ENCODE measurements around the gene ZDHHC14.
A peak's percentile ranks its signal among the peaks of the same experiment; 100 is the strongest.
"Not testable (repeated sequence)": the region's sequence is repeated elsewhere in the genome, so short reads cannot be mapped to it uniquely, and the experiment has no call there.

Gene ZDHHC14

DNA sequence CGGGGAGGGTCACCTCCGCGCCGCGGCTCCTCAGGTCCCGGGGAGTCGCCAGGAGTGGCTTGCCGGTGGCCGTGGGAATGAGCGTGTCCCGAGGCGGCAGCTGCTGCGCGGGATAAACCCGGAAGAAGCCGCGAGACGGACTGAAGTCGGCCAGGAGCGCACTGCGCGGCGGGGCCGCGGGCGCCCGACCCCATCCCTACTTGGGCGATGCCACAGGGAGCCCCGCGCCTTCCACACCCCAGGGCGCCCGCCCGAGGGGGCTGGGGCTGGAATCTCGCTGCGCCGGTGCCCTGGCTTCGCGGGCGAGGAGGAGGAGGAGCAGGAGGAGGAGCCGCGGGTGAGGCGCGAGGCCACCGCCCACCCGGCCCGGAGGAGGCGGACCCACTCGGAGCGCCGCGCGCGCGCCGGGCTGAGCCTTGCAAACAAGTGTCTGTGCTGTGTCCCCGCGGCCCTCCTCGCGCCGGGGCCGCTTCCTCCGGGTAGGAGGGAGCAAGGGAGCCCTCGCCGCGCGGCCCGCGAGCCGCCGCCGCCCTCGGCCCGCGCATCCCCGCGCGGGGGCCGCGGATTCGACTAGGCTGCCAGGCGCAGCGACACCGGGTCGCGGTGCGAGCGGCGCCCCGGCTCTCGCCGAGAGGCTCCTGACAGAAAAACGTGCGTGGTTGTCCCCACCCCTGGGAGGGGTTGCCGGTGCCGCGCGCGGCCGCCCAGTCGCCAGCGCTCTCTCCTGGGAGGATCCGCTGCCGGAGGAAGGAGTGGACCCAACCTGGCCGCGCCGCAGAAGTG lies at the start of gene ZDHHC14:
TSS of gene ZDHHC14 (plus strand) at position 412 of the 783 bp plus-strand sequence.
- peak; percentile 82 to 86 (median 84) for DNase-seq (ENCODE audit: low read depth in 3 of 3)

DNA sequence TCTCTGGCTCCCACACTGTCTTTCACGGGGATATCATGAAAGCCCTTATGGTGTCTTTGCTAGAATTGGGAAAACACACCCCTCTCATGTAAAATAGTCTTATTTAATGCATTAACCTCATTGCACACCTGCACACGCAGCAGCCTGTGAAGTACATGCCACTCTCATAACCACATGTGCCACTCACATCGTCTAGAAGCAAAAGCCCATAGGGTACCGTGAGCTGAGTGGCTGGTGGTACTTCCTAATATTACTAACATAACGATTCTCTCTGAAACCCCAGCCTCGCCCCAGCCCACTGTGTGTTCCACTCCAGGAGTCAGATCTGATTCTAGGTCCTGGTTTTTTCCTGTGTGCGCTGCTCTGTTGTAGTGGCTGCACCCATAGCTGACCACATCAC lies 48.2 kb upstream of the ZDHHC14 start:
- DNase-seq (ENCODE audit: low read depth in 3 of 3), result no peak

DNA sequence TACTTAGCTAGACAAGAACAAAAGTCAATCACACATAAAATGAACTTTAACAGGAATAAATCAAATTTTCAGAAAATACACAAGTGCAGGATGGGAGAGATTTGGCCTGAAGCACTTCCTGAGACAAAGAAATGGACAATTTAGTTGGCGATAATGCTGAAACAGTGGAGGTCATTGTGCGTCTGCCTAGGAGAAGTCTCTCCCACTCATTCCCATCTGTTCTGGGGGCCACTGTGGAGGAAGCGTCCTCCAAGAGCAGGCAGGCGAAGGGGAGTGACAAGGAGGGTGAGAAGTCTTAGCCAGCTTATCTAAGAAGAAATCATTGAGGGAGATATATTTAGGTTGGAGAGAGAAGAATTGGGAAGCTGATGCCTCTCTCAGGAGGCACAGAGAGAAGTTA lies 47.5 kb upstream of the ZDHHC14 start:
- no peak for DNase-seq (ENCODE audit: low read depth in 3 of 3)

DNA sequence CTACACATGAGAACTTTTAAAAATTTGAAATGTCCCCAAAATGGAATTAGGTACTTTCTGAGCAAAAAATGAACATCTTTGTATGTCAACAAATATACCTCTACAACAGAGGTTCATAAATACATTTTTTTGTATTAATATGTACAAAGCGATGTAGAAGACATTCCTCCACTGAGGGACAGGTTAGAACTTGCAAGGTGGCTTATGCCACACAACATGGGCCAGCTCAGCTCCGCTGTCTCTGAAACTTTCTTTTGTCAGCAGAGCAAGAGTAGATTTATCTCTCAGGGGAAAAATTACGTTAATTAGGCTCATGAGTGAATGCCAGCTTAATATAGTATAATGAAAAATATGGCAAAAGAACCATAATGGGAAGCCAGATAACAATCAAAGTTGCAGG lies 47.0 kb upstream of the ZDHHC14 start:
- DNase-seq (ENCODE audit: low read depth in 3 of 3), result no peak

DNA sequence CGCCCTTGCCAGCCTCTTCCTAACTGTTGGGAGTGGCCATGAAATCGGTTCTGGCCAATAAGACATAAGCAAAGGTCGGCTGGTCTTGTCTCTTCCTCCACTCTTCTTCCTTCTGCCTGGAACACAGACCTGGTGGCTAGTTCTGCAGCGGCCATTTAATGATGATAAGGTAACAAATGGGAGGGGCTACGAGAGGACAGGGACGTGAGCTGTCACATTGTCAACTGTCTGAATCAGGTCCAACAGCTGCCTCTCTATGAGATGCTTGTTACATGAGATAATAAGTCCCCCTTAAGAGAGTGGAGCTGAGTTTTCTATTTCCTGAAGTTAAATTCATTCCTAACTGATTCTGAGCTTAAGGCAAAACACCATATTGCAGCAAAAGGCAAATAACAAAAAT lies 45.2 kb upstream of the ZDHHC14 start:
- DNase-seq (ENCODE audit: low read depth in 3 of 3), result no peak

DNA sequence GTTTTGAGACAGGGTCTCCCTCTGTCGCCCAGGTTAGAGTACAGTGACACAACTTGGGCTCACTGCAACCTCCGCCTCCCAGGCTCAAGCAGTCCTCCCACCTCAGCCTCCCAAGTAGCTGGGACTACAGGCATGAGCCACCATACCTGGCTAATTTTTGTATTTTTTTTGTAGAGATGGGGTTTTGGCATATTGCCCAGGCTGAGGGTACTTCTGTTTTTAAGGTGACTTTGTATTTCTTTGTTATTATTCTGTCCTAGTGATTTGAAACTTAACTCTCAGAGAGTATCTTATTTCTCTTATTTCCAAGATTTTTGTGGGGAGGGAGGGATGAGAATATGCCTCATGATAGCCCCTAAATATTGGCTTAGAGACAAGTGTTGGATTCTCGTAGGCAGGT lies 43.7 kb upstream of the ZDHHC14 start:
- not testable (repeated sequence) for DNase-seq (ENCODE audit: low read depth in 3 of 3)

DNA sequence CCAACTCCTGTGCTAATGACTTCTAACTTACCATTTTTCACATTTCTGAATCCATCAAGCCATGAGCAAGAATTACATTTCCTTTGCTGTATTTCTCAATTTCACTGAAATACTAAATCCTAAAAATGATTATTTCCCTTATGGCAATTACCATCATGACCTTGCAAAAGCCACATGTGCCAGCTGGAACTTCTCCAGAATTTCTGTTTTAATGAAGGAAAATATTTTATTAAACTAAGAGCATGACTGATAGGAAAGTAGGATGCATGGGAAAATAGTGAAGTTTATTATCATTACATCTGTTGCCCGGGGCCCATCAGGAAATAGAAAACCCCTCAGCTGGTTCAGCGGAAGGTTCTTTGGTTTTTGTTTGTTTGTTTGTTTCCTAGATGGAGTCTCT lies 43.2 kb upstream of the ZDHHC14 start:
- DNase-seq (ENCODE audit: low read depth in 3 of 3), result no peak

DNA sequence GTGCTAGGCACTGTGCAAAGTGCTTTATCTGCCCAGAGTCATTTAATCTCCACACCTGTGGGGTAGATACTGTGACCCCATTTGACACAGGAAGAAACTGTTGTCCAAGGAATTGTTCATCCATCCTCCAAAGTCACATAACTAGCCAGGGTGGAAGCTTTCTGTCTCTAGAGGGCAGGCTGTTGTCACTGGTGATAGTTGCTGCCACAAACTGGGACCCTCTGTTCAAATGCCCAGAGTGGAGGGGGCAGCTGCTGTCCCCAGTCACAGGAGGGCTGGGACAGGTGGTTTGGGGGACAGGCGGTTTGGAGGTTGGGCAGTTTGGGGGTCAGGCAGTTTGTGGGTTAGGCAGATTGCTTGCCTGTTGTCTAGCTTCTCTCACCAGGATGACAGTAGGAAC lies 41.6 kb upstream of the ZDHHC14 start:
- DNase-seq (ENCODE audit: low read depth in 3 of 3), result no peak

DNA sequence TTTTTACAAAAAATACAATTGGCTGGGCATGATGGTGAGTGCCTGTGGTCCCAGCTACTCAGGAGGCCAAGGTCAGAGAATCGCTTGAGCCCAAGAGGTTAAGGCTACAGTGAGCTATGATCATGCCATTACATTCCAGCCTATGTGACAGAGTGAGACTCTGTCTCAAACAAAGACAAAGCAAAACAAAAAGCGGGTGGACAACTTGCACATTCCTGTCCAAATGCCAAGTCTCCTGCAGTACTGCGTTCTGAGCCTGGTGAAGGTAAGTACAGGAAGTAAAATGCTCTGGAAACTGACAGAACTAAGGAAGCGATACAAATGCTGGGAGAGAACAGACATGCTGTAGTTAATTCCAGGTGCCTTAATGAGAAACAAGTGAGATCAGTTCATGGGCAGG lies 37.3 kb upstream of the ZDHHC14 start:
- no peak for DNase-seq (ENCODE audit: low read depth in 3 of 3)

DNA sequence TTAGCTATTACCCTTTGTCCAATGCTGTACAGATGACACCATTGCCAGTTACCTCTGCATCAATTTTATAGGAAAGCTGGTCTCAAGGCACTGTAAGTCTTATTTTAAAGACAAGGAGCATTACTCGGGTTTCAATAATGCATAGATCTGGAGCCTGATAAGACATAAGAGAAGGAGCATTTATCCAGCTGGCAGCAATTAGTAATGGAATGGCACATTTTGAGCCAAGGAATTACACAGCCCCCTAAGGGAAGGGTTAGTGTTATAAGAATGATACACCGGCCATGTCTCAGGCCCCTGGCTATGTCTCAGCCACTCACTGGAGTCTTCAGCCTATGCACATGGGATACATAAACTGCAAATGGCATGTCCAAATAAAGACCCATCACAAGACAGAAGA lies 34.6 kb upstream of the ZDHHC14 start:
- DNase-seq (ENCODE audit: low read depth in 3 of 3), result no peak

DNA sequence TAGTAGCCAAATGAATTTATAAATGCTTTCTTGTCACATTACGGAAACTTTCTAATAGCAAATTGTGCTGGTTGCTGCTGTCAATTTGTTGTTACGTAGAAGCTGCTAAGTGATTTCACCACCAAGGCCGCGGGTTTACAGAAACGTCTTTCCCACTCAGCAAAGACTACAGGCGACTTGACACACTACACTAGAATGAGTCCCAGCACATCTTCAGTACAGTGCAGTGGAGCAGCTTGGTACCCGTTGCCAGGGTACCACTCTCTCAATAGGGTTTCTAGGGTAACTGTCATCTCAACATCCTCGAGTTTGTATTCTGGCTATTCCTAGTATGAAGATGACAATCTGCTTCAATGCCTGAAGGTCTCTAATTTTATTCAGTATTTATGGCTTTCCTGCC lies 22.7 kb upstream of the ZDHHC14 start:
- DNase-seq (ENCODE audit: low read depth in 3 of 3), result no peak

DNA sequence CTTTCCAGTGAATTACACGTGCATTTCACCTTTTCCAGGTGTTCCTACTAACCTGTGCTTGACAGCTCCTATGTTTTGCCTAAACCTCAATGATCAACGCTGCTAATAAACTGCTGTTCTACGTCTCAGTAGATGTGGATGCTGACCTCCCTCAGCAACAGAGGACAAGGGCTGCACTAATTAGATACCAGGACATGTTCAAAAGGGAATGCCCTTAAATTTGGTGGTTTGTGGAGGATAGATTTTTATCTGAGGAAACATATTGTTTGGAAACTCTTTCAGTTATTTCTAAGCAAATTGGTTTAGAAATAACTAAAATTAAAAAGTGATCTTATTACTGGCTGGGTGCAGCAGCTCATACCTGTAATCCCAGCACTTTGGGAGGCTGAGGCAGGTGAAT lies 19.1 kb upstream of the ZDHHC14 start:
- DNase-seq (ENCODE audit: low read depth in 3 of 3), result no peak

DNA sequence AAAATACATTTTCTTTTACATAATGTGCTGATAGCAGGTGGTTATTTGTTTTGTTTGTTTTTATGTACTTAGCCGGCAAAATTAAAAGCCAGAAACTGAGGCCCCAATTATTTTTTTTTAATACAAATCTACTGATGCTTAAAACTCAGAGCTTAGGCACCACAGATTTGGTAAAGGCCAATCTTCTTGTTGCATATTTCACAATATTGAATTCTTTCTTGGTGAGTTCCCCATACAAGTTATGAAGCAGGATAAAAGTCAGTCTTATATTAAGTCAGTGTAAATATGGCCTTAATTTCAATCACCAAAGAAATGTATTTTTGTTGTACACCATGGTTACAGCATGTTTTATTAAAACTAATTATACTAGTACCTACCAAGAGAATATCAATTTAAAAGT lies 16.3 kb upstream of the ZDHHC14 start:
- no peak for DNase-seq (ENCODE audit: low read depth in 3 of 3)

DNA sequence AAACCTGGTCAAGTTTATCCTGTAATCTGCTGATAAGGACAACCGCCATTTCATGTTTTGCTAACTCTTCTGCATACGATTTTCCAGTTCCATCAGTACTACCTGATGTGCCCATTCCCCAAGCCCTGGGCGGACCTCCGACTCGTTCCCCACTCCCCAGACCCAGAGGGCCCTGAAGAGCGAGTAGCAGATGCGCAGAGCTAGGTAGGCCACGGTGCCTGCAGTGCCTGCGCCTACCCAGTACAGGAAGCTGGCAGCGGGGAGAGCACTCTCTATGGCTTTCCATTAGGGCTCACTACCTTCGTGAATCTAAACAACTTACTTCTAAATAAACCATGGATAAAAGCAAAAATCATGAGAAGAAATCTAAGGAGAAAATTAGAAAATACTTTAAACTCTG lies 14.3 kb upstream of the ZDHHC14 start:
- no peak for DNase-seq (ENCODE audit: low read depth in 3 of 3)

DNA sequence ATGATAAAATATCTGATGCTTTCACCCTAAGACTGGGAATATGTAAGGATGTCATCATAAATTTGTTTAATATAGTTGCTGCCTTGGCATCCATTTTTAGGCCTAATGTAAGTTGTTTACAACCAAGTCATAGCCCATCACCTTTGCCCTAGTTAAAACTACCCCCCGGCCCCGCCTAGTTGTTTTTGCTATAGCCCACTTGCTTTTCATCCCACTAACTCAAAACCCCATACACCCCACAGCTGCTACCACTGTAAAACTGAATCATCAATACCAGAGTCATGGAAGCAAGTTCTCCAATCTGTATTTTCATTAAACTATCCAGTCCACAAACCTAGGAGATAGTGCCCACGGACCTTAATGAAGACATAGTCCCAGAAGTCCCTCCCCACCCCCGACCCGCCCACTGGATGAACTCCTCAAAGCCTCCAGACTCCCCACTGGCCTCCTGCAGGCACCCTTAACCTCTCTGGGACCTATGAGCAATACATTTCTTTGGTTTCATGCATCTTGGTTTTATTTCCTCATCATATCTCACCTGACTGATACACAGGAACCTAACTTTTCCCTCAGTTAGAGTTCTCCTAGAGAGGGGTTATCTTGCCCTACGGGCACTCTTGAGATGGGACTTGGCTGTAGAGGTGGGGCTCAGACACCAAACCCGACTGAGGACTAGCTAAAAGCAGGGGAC lies 12.5 kb upstream of the ZDHHC14 start:
- DNase-seq (ENCODE audit: low read depth in 3 of 3), result no peak

DNA sequence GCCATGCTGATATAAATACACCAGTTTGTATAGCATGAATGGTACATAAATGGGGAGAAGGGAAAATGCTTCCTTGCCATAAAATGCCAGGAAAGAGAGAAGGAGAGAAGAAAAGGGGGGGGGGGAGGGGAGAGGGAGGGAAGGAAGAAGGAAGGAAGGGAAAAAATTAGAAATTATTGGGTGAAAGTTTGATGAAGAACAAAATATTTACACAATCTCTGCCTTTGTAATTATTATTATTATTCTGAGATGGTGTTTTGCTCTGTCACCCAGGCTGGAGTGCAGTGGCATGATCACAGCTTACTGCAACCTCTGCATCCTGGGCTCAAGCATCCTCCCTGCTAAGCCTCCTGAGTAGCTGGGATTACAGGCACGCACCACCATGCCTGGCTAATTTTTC lies 10.2 kb upstream of the ZDHHC14 start:
- no peak for DNase-seq (ENCODE audit: low read depth in 3 of 3)

DNA sequence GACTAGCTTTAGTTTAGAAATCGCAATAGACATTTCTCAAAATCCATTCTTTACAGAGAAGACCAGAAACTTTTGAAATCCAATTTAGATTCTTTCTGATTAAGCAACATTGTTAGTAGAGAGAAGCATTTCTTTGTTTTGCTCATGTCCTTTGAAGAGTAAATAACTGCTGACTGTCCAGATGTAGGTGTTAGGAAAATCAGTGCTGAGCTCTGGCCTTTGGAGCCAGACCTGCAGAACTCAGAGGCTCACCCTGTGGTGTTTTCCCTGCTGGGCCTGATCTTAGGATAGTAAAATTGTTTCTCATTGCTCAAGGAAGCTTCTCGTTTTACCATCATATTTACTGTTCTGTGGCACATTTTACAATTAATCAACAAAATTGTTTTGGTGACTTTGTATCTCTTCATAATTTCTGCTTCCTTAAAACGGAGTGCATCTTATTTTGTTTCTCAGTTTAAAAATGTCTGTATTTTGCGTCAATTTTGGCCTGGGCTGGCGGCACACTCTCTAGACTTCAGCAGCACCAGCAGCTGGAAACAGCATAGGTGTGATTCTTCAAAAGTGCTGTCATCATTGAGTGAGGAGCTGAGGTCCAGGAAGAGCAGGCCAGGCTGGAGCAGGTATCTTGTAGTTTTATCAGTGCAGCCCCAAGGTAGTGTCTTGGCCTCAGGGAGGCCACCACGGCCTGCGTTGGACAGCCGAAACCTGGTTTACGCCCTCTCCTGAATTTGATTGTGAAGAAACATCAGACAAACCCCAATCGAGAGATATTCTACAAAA lies 8.3 kb upstream of the ZDHHC14 start:
- no peak for DNase-seq (ENCODE audit: low read depth in 3 of 3)

DNA sequence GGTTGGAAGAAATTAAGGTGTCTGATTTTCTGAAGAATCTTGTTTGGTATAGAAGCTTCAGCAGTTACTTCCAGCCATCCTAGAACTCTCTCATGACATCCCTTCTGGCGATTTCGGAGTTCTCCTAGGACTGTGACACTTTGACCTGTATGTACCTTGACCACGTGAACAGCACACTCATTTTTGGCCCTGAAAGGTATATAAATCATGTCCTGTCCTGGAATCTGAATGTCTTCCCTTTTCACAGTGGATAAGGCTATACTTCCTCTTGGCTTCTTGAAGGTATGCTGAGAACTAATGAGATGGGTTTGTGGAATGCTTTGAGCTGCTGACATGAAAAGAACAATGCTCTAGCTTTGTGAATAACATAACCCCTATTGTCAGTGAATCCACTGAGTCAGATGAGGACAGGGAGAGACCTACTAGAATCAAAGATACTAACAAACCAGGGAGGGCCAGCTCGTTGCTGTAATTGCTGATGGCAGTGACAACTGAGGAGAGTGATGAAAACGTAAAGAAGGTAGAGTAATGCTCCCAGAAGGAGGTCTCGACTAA lies 6.0 kb upstream of the ZDHHC14 start:
- DNase-seq (ENCODE audit: low read depth in 3 of 3), result no peak

DNA sequence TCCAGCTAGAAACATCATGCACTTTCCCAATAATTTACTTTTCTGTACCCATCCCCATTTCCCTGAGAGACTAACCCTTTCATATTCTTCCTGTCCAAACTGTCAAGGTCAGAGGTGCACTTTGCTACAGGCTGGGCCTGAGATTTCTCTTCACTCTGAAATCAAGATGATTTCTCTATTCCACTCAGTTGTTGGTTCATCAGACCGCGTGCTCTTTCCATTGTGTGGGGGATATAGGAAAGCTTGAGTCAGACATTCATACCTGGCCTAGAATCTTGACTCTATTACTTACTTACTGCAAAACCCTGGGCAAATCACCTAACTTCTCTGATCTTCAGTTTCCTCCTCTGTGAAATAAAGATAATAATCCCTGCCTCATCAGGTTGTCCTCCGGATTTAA lies 4.7 kb upstream of the ZDHHC14 start:
- DNase-seq (ENCODE audit: low read depth in 3 of 3), result no peak

DNA sequence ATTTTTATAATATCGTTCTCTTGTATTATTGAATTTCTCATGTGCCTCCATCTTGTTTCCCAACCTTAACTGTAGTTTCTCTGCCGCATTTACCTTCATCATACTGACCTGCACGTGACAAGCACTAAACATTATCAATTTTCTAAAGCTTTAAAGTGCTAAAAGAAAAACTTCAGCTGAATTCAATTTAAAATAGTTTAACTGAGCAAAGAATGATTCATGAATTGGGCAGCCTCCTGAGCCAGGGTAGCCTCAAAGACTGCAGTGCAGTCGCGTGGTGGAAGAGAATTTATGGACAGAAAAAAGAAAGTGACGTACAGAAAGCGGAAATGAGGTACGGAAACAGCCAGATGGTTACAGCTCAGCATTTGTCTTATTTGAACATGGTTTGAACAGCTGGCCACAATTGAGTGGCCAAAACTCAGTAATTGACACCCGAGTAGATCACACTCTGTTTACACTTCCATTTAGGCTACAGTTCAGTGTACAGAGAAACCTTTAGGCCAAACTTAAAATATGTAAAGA lies 4.2 kb upstream of the ZDHHC14 start:
- DNase-seq (ENCODE audit: low read depth in 3 of 3), result no peak

DNA sequence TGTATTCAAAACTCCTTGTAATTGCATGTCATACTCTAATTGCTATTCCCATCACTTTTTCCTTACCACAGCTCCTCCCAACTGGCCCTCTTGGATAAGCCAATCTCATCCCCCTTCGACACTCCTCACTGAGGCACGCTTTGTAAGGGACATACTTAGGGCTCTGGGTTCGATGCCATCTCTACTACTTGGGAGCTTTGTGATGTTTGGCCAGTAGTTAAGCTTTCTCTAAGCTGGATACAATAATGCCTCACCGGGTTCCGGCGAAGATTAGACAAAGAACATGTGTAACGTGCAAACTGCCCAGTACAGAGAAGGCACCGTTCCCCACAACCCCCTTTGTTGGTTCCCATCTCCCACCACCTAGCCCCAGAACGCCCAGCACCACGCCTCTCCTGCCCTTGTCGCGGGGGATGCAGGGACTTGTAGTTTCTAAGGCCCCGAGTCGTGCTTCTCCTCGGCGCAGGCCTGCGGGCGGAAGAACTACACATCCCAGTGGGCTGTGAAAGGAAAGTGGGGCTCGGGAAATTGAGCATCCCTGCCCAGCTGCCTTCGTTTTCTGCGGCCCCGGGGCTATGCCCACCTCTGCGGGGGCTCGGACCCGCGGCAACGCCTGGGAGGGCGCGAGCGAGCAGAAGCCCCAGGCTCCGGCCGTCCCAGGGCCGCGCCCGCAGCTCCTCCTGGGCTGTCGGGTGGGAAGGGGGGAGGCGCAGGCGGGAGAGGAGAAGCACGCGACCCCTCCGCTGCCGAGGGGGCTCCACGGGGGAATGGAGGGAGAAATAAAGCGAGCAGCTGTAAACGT lies 1.1 kb upstream of the ZDHHC14 start:
- DNase-seq (ENCODE audit: low read depth in 3 of 3), result peak; percentile 67 to 85 (median 81)

DNA sequence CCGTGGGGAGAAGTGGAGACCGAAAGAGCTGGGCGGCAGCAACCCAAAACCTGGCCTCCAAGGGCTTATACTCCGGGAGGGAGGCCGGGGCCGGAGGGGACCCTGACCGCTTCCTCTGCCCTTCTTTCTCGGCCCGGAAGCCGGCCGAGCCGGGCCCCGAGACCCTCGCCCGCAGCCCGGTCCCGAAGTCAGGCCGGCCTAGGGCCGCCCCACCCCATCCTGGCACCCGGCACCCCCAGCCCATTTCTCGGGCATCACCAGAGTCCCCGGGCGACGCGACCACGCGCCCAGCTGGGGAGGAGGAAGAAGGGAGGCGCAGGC lies 572 bp upstream of the ZDHHC14 start:
- no peak for DNase-seq (ENCODE audit: low read depth in 3 of 3)

Data from stimulated activated CD4-positive, alpha-beta T cell treated with anti-CD3 and anti-CD28 coated beads, TNF-alpha, amount 100 ng/mL, for 4 hours (primary cell).